ENCODE results near the gene B3GAT3.

Gene B3GAT3

DNA sequence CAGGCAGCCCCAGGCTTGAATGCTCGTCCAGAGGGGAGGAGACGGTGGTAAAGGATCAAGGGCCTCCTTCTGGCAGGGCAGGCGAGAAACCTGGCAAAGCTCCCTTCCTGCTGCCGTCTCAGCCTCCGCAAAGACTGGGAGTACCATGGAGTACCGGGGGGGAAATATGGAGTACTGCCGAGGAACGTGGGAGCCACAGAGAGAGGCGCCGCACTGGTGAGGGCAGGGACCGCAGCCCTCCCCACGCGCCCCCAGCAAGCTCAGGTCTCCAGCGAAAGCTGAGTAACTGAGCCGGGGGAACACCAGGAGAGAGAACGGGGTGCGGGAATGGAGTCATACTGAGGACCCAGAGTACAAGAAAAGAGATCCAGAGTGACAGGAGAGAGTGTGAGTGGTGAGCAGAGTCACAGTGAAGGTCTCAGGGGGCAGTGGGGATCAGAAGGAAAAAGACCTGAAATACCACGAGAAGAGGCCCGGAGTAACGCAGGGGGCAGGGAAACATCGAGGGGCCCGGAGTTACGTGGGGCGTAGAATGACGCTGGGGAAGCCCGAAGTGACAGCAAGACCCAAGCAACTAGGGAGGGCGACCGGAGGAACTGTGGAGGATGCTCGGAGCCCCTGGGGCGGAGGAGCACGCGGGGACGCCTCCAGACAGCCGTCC, 10.0 kb downstream of the B3GAT3 start:
- Histone ChIP-seq H3K27me3 (ENCODE audit: low read length) (no peaks in the 10 kb centered on the region), H3K36me3 (ENCODE audit: low read length) (no peaks in the 10 kb centered on the region), H2AFZ (ENCODE audit: low read depth, low read length, severe bottlenecking) (peak overlapping the region; percentile 58), H4K20me1 (ENCODE audit: low read depth, low read length) (no peaks in the 10 kb centered on the region), H3K27ac (ENCODE audit: low read depth, low read length) (peak overlapping the region; percentile 88), H3K9ac (ENCODE audit: low read length) (peak overlapping the region; percentile 97), H3K79me2 (ENCODE audit: insufficient read depth, low read length) (peaks cover 12% of the 10 kb centered on the region; the same call in 1 of the 2 replicates), H3F3A (ENCODE audit: insufficient read depth) (peaks cover 14% of the 10 kb centered on the region), H3K4me3 (ENCODE audit: insufficient read depth, low read length, poor library complexity, severe bottlenecking) (peak overlapping the region; percentile 81), H3K9me3 (ENCODE audit: insufficient read depth, low read length) (no peaks in the 10 kb centered on the region), H3K4me2 (ENCODE audit: low read depth, low read length, poor library complexity, severe bottlenecking) (peak overlapping the region; percentile 90), H3K9me2 (replicated peaks; ENCODE audit: insufficient read depth, low read length) (no peaks in the 10 kb centered on the region)
- TF ChIP-seq EZH2phosphoT487 (conservative IDR thresholded peaks at IDR 0.05; ENCODE audit: low read length): no peak

DNA sequence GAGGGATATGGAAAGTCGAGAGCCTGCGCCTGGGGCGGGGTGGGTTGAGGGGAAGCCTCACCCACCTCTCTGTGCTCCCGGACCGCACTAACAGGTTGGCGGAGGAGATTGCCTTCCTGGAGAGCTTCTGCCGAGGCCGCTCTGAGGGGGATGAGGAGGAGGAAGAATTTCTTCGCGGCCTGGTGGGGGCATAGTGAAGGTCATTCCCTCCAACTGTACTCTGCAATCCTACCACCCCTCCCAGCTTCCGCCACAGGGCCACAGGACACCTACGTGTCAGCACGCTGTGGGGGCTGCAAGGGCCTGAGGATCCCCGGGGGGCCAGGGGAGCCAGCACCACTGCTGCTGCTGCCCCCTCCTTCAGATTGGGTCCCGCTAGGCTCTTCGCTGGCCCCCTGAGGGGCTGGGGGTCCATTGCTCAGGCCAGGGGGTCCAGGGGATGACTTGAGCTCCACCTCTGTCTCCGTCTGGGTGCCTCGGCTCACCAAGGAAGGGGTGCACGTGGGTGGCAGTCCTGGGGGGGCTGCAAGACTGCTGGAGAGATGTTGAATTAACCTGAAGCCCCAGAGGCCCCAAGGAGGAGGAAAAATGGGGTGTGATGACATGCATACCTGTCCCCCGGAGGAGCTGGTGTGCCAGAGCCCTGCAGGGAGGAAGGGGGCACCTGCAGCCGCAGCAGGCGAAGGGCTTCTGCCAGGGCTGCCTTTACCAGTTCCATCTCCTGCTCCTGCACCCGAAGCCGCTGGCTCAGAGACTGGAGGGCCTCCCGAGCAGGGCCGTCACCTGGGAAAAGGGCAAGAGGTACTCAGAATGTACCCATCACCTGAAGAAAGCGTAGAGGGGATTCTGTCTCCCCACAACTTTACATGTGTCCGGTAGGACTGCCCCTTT, 10.7 kb downstream of the B3GAT3 start:
- peak overlapping the region; percentile 81 for H3K4me3 ChIP-seq (ENCODE audit: insufficient read depth, low read length, poor library complexity, severe bottlenecking)
- no peaks in the 10 kb centered on the region for H3K9me3 ChIP-seq (ENCODE audit: insufficient read depth, low read length)
- H3K27me3 ChIP-seq (ENCODE audit: low read length): no peaks in the 10 kb centered on the region
- H3K9ac ChIP-seq (ENCODE audit: low read length): peak overlapping the region; percentile 97
- H4K20me1 ChIP-seq (ENCODE audit: low read depth, low read length): no peaks in the 10 kb centered on the region
- H3K27ac ChIP-seq (ENCODE audit: low read depth, low read length): peak overlapping the region; percentile 88
- H3K36me3 ChIP-seq (ENCODE audit: low read length): no peaks in the 10 kb centered on the region
- H3K4me2 ChIP-seq (ENCODE audit: low read depth, low read length, poor library complexity, severe bottlenecking): peak overlapping the region; percentile 90
- H3K9me2 ChIP-seq (replicated peaks; ENCODE audit: insufficient read depth, low read length): no peaks in the 10 kb centered on the region
- H2AFZ ChIP-seq (ENCODE audit: low read depth, low read length, severe bottlenecking): peak overlapping the region; percentile 58
- H3K79me2 ChIP-seq (ENCODE audit: insufficient read depth, low read length): peaks cover 12% of the 10 kb centered on the region; the same call in 1 of the 2 replicates
- peaks cover 14% of the 10 kb centered on the region for H3F3A ChIP-seq (ENCODE audit: insufficient read depth)
- TF ChIP-seq, protein P1, sequence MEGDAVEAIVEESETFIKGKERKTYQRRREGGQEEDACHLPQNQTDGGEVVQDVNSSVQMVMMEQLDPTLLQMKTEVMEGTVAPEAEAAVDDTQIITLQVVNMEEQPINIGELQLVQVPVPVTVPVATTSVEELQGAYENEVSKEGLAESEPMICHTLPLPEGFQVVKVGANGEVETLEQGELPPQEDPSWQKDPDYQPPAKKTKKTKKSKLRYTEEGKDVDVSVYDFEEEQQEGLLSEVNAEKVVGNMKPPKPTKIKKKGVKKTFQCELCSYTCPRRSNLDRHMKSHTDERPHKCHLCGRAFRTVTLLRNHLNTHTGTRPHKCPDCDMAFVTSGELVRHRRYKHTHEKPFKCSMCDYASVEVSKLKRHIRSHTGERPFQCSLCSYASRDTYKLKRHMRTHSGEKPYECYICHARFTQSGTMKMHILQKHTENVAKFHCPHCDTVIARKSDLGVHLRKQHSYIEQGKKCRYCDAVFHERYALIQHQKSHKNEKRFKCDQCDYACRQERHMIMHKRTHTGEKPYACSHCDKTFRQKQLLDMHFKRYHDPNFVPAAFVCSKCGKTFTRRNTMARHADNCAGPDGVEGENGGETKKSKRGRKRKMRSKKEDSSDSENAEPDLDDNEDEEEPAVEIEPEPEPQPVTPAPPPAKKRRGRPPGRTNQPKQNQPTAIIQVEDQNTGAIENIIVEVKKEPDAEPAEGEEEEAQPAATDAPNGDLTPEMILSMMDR (IDR thresholded peaks at IDR 0.05; ENCODE audit: insufficient read depth, low read length, poor library complexity, severe bottlenecking): no peak
- no peak for TF ChIP-seq EZH2phosphoT487 (conservative IDR thresholded peaks at IDR 0.05; ENCODE audit: low read length)

DNA sequence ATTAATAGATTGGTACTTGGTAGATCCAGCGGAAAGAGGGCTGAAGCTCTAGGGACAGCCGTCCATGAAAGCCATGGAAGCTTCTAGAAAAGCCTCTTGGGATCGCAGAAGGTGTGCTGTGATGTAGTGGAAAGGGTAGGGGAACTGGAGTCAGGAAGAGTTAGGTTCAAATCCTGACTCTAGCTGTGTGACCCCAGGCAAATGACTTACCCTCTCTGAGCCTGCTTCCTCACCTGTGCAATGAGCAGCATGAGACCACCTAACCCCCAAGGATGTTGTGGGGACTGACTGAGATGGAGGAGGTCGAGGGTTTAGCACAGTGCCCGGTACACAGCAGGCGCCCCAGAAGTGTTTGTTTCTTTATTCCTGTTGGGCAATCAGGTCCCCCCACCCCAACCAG, 11.4 kb downstream of the B3GAT3 start:
- no peaks in the 10 kb centered on the region for H4K20me1 ChIP-seq (ENCODE audit: low read depth, low read length)
- no peak overlapping the region for H2AFZ ChIP-seq (ENCODE audit: low read depth, low read length, severe bottlenecking)
- no peak overlapping the region for H3K27ac ChIP-seq (ENCODE audit: low read depth, low read length)
- H3K9ac ChIP-seq (ENCODE audit: low read length): no peak overlapping the region
- no peak overlapping the region for H3K4me2 ChIP-seq (ENCODE audit: low read depth, low read length, poor library complexity, severe bottlenecking)
- no peaks in the 10 kb centered on the region for H3K36me3 ChIP-seq (ENCODE audit: low read length)
- no peaks in the 10 kb centered on the region for H3K9me2 ChIP-seq (replicated peaks; ENCODE audit: insufficient read depth, low read length)
- peaks cover 12% of the 10 kb centered on the region; the same call in 1 of the 2 replicates for H3K79me2 ChIP-seq (ENCODE audit: insufficient read depth, low read length)
- no peaks in the 10 kb centered on the region for H3K27me3 ChIP-seq (ENCODE audit: low read length)
- no peak overlapping the region for H3K4me3 ChIP-seq (ENCODE audit: insufficient read depth, low read length, poor library complexity, severe bottlenecking)
- peaks cover 14% of the 10 kb centered on the region for H3F3A ChIP-seq (ENCODE audit: insufficient read depth)
- TF ChIP-seq, protein P1 (IDR thresholded peaks at IDR 0.05; ENCODE audit: insufficient read depth, low read length, poor library complexity, severe bottlenecking): no peak
- no peak for TF ChIP-seq EZH2phosphoT487 (conservative IDR thresholded peaks at IDR 0.05; ENCODE audit: low read length)
- no peaks in the 10 kb centered on the region for H3K9me3 ChIP-seq (ENCODE audit: insufficient read depth, low read length)

Measured in SU-DHL-6 (cell line).